Neural progenitor cell (in vitro differentiated cells): ENCODE data around the gene BTG4. TPM values are rescaled to one million over a fixed set of nuclear protein-coding genes. Genes with fewer than 3 reads are reported as not detected.
A peak's percentile ranks its signal among the peaks of the same experiment; 100 is the strongest.

Experiments used
- DNase-seq: peaks from one replicate; pipeline ENCODE4 v3.0.0-alpha.2; 2016; ENCODE audit warnings: low spot score
- H2AFZ ChIP-seq: fragments of 200-600 bp; sonication (generic); replicated peaks from 2 replicates; pipeline ENCODE4 v1.6.1; 2016; ENCODE audit warnings: antibody characterized with exemption
- H3F3A ChIP-seq: fragments of 200-600 bp; sonication (generic); 2 replicates; pipeline ENCODE4 v1.6.1; 2016; ENCODE audit warnings: antibody characterized with exemption, low read depth
- H3K27ac ChIP-seq: fragments of 200-600 bp; sonication (generic); 2 replicates; pipeline ENCODE4 v1.5.1; 2016; ENCODE audit warnings: mild to moderate bottlenecking
- H3K27me3 ChIP-seq: fragments of 200-600 bp; sonication (generic); 2 replicates; pipeline ENCODE4 v1.6.1; 2016; ENCODE audit warnings: mild to moderate bottlenecking, moderate library complexity
- H3K36me3 ChIP-seq: fragments of 200-600 bp; sonication (generic); 2 replicates; pipeline ENCODE4 v1.5.1; 2016
- H3K4me1 ChIP-seq: fragments of 200-600 bp; sonication (generic); 2 replicates; pipeline ENCODE4 v1.6.1; 2016; ENCODE audit warnings: mixed run types
- H3K4me2 ChIP-seq: fragments of 200-600 bp; sonication (generic); 2 replicates; pipeline ENCODE4 v1.6.1; 2016
- H3K4me3 ChIP-seq: fragments of 200-600 bp; sonication (generic); 2 replicates; pipeline ENCODE4 v1.5.1; 2016
- H3K79me2 ChIP-seq: fragments of 200-600 bp; sonication (generic); 2 replicates; pipeline ENCODE4 v1.6.1; 2016; ENCODE audit warnings: low read depth
- H3K9ac ChIP-seq: fragments of 200-600 bp; sonication (generic); 2 replicates; pipeline ENCODE4 v1.6.1; 2016
- H3K9me3 ChIP-seq: fragments of 200-600 bp; sonication (generic); 2 replicates; pipeline ENCODE4 v1.5.1; 2016; ENCODE audit warnings: low read depth
- H4K20me1 ChIP-seq: fragments of 200-600 bp; sonication (generic); 2 replicates; pipeline ENCODE4 v1.6.1; 2016; ENCODE audit warnings: low read depth
- H3K27ac Mint-ChIP-seq: 3 replicates; pipeline ENCODE4 v1.8.0; 2021; ENCODE audit warnings: mixed read lengths
- H3K27me3 Mint-ChIP-seq: 2 replicates; pipeline ENCODE4 v1.8.0; 2022; ENCODE audit warnings: low read depth, mild to moderate bottlenecking, inconsistent platforms, moderate library complexity, mixed read lengths; ENCODE audit not compliant: insufficient read depth
- H3K36me3 Mint-ChIP-seq: 3 replicates; pipeline ENCODE4 v1.8.0; 2021; ENCODE audit warnings: mixed read lengths
- H3K4me1 Mint-ChIP-seq: 3 replicates; pipeline ENCODE4 v1.8.0; 2021; ENCODE audit warnings: mixed read lengths
- H3K4me3 Mint-ChIP-seq: 3 replicates; pipeline ENCODE4 v1.8.0; 2021; ENCODE audit warnings: mild to moderate bottlenecking, moderate library complexity, mixed read lengths
- H3K9me3 Mint-ChIP-seq: 3 replicates; pipeline ENCODE4 v1.8.0; 2020; ENCODE audit warnings: mixed read lengths
- EZH2 ChIP-seq: fragments of 200-600 bp; sonication (generic); IDR thresholded peaks from 2 replicates; pipeline ENCODE4 v1.6.1; 2017; ENCODE audit warnings: antibody characterized with exemption, mild to moderate bottlenecking, moderate library complexity
- EZH2phosphoT487 ChIP-seq: fragments of 200-600 bp; sonication (generic); IDR thresholded peaks from 2 replicates; pipeline ENCODE4 v1.6.1; 2017; ENCODE audit warnings: antibody characterized with exemption
- total RNA-seq: library from RNA; depleted of rRNA; stranded (reverse); fragments of >200 nt; gene quantifications from 2 replicates; pipeline ENCODE4 v1.2.3, GENCODE V29; 2015; ENCODE audit warnings: low replicate concordance
- TF ChIP-seq, protein P1 (sequence below): fragments of 200-600 bp; sonication (generic); IDR thresholded peaks from 2 replicates; pipeline ENCODE4 v1.5.1; 2017; ENCODE audit warnings: antibody characterized with exemption, mild to moderate bottlenecking

Gene BTG4
- total RNA-seq, 1 donor from 2014 or later = not detected

DNA sequence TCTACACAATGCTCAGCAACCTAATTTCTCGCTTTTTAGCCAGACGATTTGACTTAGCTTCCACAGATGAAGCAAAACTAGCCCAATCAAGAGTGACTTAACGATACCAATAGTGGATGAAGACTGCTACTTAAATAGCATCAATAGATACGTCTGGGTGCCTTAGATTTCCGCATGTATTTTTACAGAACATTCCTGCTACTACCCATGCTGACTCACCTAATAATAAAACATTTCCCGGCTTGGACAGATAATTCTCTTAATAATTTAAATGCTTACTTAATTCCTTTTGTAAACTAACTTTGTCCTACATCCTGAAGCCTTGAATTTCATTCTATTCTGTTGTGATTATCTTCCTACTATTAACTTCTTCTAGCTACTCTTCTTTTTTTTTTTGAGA lies 23.1 kb upstream of the BTG4 start:
- H3K4me3 ChIP-seq = no peak overlapping the region
- H3F3A ChIP-seq = peaks cover 6% of the 10 kb centered on the region
- peaks cover 58% of the 10 kb centered on the region for H3K27me3 ChIP-seq
- H2AFZ ChIP-seq = no peak overlapping the region
- H3K79me2 ChIP-seq = no peaks in the 10 kb centered on the region
- H3K9me3 ChIP-seq = no peaks in the 10 kb centered on the region
- Mint-ChIP-seq H3K4me3 (no peak overlapping the region), H3K27ac (no peak overlapping the region), H3K4me1 (peaks cover 11% of the 10 kb centered on the region), H3K9me3 (peaks cover 10% of the 10 kb centered on the region), H3K27me3 (peaks cover 15% of the 10 kb centered on the region), H3K36me3 (no peaks in the 10 kb centered on the region)
- no peak overlapping the region for H3K27ac ChIP-seq
- peaks cover 9% of the 10 kb centered on the region for H3K4me1 ChIP-seq
- no peak overlapping the region for H3K4me2 ChIP-seq
- H4K20me1 ChIP-seq = no peaks in the 10 kb centered on the region
- no peak for DNase-seq
- TF ChIP-seq EZH2 (no peak), EZH2phosphoT487 (no peak)
- TF ChIP-seq, protein P1, sequence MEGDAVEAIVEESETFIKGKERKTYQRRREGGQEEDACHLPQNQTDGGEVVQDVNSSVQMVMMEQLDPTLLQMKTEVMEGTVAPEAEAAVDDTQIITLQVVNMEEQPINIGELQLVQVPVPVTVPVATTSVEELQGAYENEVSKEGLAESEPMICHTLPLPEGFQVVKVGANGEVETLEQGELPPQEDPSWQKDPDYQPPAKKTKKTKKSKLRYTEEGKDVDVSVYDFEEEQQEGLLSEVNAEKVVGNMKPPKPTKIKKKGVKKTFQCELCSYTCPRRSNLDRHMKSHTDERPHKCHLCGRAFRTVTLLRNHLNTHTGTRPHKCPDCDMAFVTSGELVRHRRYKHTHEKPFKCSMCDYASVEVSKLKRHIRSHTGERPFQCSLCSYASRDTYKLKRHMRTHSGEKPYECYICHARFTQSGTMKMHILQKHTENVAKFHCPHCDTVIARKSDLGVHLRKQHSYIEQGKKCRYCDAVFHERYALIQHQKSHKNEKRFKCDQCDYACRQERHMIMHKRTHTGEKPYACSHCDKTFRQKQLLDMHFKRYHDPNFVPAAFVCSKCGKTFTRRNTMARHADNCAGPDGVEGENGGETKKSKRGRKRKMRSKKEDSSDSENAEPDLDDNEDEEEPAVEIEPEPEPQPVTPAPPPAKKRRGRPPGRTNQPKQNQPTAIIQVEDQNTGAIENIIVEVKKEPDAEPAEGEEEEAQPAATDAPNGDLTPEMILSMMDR = no peak
- H3K36me3 ChIP-seq = no peaks in the 10 kb centered on the region
- no peak overlapping the region for H3K9ac ChIP-seq

DNA sequence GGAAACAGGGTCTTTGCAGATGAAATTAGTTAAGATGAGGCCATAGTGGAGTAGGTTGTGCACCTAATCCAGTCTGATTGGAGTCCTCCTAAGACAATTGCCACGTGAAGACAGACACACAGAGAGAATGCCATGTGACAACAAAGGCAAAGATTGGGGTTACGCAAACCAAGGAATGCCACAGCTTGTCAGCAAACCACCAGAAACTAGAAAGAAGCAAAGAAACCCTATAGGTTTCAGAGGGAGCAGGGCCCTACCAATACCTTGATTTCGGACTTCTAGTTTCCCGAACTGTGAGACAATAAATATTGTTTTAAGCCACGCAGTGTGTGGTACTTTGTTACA lies 20.2 kb upstream of the BTG4 start:
- H4K20me1 ChIP-seq = no peaks in the 10 kb centered on the region
- no peak for DNase-seq
- Mint-ChIP-seq H3K4me3 (no peak overlapping the region), H3K27ac (no peak overlapping the region), H3K9me3 (no peaks in the 10 kb centered on the region), H3K27me3 (peaks cover under 1% of the 10 kb centered on the region), H3K36me3 (no peaks in the 10 kb centered on the region), H3K4me1 (peaks cover 6% of the 10 kb centered on the region)
- H3F3A ChIP-seq = no peaks in the 10 kb centered on the region
- H3K36me3 ChIP-seq = no peaks in the 10 kb centered on the region
- peaks cover 29% of the 10 kb centered on the region for H3K27me3 ChIP-seq
- peak overlapping the region; percentile 1 for H2AFZ ChIP-seq
- no peaks in the 10 kb centered on the region for H3K9me3 ChIP-seq
- H3K9ac ChIP-seq = no peak overlapping the region
- H3K27ac ChIP-seq = no peak overlapping the region
- H3K4me3 ChIP-seq = no peak overlapping the region
- H3K79me2 ChIP-seq = no peaks in the 10 kb centered on the region
- H3K4me2 ChIP-seq = no peak overlapping the region
- TF ChIP-seq EZH2phosphoT487 (no peak), EZH2 (no peak)
- TF ChIP-seq, protein P1 = no peak
- peaks cover 9% of the 10 kb centered on the region for H3K4me1 ChIP-seq

DNA sequence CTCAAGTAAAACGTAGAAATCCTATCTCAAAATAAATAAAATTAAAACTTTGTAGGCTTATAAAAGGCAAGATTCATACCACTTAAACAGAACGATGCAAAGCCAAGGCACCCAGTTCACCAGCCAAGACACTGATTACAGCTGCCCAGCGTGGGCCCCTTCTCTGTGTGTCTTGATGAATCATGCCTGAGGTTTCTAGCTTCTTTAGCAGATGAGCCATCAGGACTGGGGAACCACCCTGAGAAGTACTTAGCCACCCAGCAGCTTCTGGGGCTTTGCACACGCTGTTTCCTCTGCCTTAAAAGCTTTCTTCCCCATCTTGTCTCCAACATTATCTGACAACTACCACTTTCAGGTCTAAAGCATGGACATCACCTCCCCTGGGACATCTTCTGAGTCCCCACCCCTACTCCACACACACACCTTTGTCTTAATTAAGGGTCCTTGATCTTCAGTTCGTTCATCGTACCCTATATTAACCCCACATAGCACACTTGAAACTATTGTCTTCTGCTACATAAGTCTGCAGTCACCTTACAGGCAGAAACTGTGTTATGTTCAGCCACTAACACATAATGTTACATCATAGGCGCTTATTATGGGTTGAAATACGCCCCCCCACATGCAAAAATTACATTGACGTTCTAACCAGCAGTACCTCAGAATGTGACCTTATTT lies 19.6 kb upstream of the BTG4 start:
- no peak for DNase-seq
- no peaks in the 10 kb centered on the region for H3K27me3 Mint-ChIP-seq
- Histone ChIP-seq H3K4me2 (no peak overlapping the region), H4K20me1 (no peaks in the 10 kb centered on the region), H3K4me3 (no peak overlapping the region), H2AFZ (peak overlapping the region; percentile 1), H3K27me3 (peaks cover 24% of the 10 kb centered on the region), H3K4me1 (peaks cover 9% of the 10 kb centered on the region), H3K27ac (no peak overlapping the region), H3K36me3 (no peaks in the 10 kb centered on the region), H3K9ac (no peak overlapping the region), H3K9me3 (no peaks in the 10 kb centered on the region), H3F3A (no peaks in the 10 kb centered on the region), H3K79me2 (no peaks in the 10 kb centered on the region)
- H3K9me3 Mint-ChIP-seq = no peaks in the 10 kb centered on the region
- H3K36me3 Mint-ChIP-seq = no peaks in the 10 kb centered on the region
- no peak overlapping the region for H3K27ac Mint-ChIP-seq
- no peak overlapping the region for H3K4me3 Mint-ChIP-seq
- H3K4me1 Mint-ChIP-seq = peaks cover 6% of the 10 kb centered on the region
- TF ChIP-seq EZH2 (no peak), EZH2phosphoT487 (no peak)
- TF ChIP-seq, protein P1 = no peak
